ENCODE measurements around the gene ELOVL4.

The ELOVL4 gene

GRCh38 chr6:79928478-79928998, 18.8 kb downstream of the ELOVL4 start:
- no peak for TF ChIP-seq EZH2 (IDR thresholded peaks at IDR 0.05; ENCODE audit: borderline replicate concordance, low read depth, low read length, severe bottlenecking)
- TF ChIP-seq CTCF (IDR thresholded peaks at IDR 0.05; ENCODE audit: borderline replicate concordance, extremely low read depth, low read length, poor library complexity, severe bottlenecking), result no peak
- Histone ChIP-seq H4K20me1 (ENCODE audit: insufficient read depth, low read length) (peaks cover 18% of the 10 kb centered on the region), H3K27me3 (ENCODE audit: insufficient read depth, low read length, poor library complexity) (no peaks in the 10 kb centered on the region), H3K4me3 (ENCODE audit: low read depth in 1 of 2, low read length in 2 of 2) (no peak overlapping the region), H3K36me3 (ENCODE audit: insufficient read depth, low read length) (peaks cover 38% of the 10 kb centered on the region), H3K9me3 (ENCODE audit: insufficient read depth, low read length, severe bottlenecking) (no peaks in the 10 kb centered on the region), H3K79me2 (ENCODE audit: insufficient read depth, low read length) (peaks cover 73% of the 10 kb centered on the region), H3K4me1 (ENCODE audit: insufficient read depth, low read length) (peaks cover 41% of the 10 kb centered on the region), H3K9ac (ENCODE audit: low read depth, low read length) (no peak overlapping the region), H2AFZ (ENCODE audit: low read depth, low read length) (no peak overlapping the region), H3K27ac (ENCODE audit: low read length) (peak overlapping the region; percentile 42; the same call in 1 of the 2 replicates), H3K4me2 (ENCODE audit: insufficient read depth, low read length) (peak overlapping the region; percentile 16; the same call in 1 of the 2 replicates)
- ATAC-seq (ENCODE audit: insufficient read depth, low read depth) (peak; percentile 76), DNase-seq (no peak)

- ATAC-seq (ENCODE audit: insufficient read depth, low read depth) (no peak), DNase-seq (no peak)
- Histone ChIP-seq H3K36me3 (ENCODE audit: insufficient read depth, low read length) (peaks cover 37% of the 10 kb centered on the region), H3K79me2 (ENCODE audit: insufficient read depth, low read length) (peaks cover 65% of the 10 kb centered on the region), H3K4me3 (ENCODE audit: low read depth in 1 of 2, low read length in 2 of 2) (no peak overlapping the region), H2AFZ (ENCODE audit: low read depth, low read length) (no peak overlapping the region), H3K4me2 (ENCODE audit: insufficient read depth, low read length) (no peak overlapping the region), H3K27me3 (ENCODE audit: insufficient read depth, low read length, poor library complexity) (no peaks in the 10 kb centered on the region), H3K9ac (ENCODE audit: low read depth, low read length) (no peak overlapping the region), H4K20me1 (ENCODE audit: insufficient read depth, low read length) (peaks cover 10% of the 10 kb centered on the region), H3K4me1 (ENCODE audit: insufficient read depth, low read length) (peaks cover 35% of the 10 kb centered on the region), H3K9me3 (ENCODE audit: insufficient read depth, low read length, severe bottlenecking) (no peaks in the 10 kb centered on the region), H3K27ac (ENCODE audit: low read length) (no peak overlapping the region)
- TF ChIP-seq EZH2 (IDR thresholded peaks at IDR 0.05; ENCODE audit: borderline replicate concordance, low read depth, low read length, severe bottlenecking) (no peak), CTCF (IDR thresholded peaks at IDR 0.05; ENCODE audit: borderline replicate concordance, extremely low read depth, low read length, poor library complexity, severe bottlenecking) (no peak)
Measured at GRCh38 chr6:79927758-79928157, 19.6 kb downstream of the ELOVL4 start.

GRCh38 chr6:79923270-79923669, 24.1 kb downstream of the ELOVL4 start:
- TF ChIP-seq CTCF (IDR thresholded peaks at IDR 0.05; ENCODE audit: borderline replicate concordance, extremely low read depth, low read length, poor library complexity, severe bottlenecking) (no peak), EZH2 (IDR thresholded peaks at IDR 0.05; ENCODE audit: borderline replicate concordance, low read depth, low read length, severe bottlenecking) (no peak)
- H2AFZ ChIP-seq (ENCODE audit: low read depth, low read length), result no peak overlapping the region
- no peak overlapping the region for H3K4me2 ChIP-seq (ENCODE audit: insufficient read depth, low read length)

More at GRCh38 chr6:79923270-79923669, 24.1 kb downstream of the ELOVL4 start:
- H3K27ac ChIP-seq (ENCODE audit: low read length), result no peak overlapping the region
- no peaks in the 10 kb centered on the region for H3K27me3 ChIP-seq (ENCODE audit: insufficient read depth, low read length, poor library complexity)
- no peaks in the 10 kb centered on the region for H3K9me3 ChIP-seq (ENCODE audit: insufficient read depth, low read length, severe bottlenecking)
- peaks cover 69% of the 10 kb centered on the region for H3K36me3 ChIP-seq (ENCODE audit: insufficient read depth, low read length)
- DNase-seq (no peak), ATAC-seq (ENCODE audit: insufficient read depth, low read depth) (no peak)
- peaks cover 4% of the 10 kb centered on the region; the same call in 1 of the 2 replicates for H3K4me1 ChIP-seq (ENCODE audit: insufficient read depth, low read length)
- H3K9ac ChIP-seq (ENCODE audit: low read depth, low read length), result no peak overlapping the region
- peaks cover 22% of the 10 kb centered on the region for H3K79me2 ChIP-seq (ENCODE audit: insufficient read depth, low read length)
- no peak overlapping the region for H3K4me3 ChIP-seq (ENCODE audit: low read depth in 1 of 2, low read length in 2 of 2)
- H4K20me1 ChIP-seq (ENCODE audit: insufficient read depth, low read length), result peaks cover 2% of the 10 kb centered on the region; the same call in 1 of the 2 replicates
